ENCODE results near the gene CST2.

- TF ChIP-seq POLR2AphosphoS5 (IDR thresholded peaks at IDR 0.05) (no peak), POLR2A (IDR thresholded peaks at IDR 0.05) (no peak)
- TF ChIP-seq, protein P1, sequence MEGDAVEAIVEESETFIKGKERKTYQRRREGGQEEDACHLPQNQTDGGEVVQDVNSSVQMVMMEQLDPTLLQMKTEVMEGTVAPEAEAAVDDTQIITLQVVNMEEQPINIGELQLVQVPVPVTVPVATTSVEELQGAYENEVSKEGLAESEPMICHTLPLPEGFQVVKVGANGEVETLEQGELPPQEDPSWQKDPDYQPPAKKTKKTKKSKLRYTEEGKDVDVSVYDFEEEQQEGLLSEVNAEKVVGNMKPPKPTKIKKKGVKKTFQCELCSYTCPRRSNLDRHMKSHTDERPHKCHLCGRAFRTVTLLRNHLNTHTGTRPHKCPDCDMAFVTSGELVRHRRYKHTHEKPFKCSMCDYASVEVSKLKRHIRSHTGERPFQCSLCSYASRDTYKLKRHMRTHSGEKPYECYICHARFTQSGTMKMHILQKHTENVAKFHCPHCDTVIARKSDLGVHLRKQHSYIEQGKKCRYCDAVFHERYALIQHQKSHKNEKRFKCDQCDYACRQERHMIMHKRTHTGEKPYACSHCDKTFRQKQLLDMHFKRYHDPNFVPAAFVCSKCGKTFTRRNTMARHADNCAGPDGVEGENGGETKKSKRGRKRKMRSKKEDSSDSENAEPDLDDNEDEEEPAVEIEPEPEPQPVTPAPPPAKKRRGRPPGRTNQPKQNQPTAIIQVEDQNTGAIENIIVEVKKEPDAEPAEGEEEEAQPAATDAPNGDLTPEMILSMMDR (IDR thresholded peaks at IDR 0.05), result no peak
Observed at GRCh38 chr20:23783447-23783846, 43.1 kb downstream of the CST2 start.
